ENCODE measurements around the gene GALNT7.

Gene GALNT7

GRCh38 chr4:173240696-173241095 is 72.1 kb downstream of the GALNT7 start:
- Histone ChIP-seq H3K36me3 (ENCODE audit: low read length) (no peaks in the 10 kb centered on the region), H3K27me3 (ENCODE audit: low read length) (no peaks in the 10 kb centered on the region), H2AFZ (ENCODE audit: low read depth, low read length, severe bottlenecking) (no peak overlapping the region), H3K9ac (ENCODE audit: low read length) (no peak overlapping the region), H4K20me1 (ENCODE audit: low read depth, low read length) (no peaks in the 10 kb centered on the region), H3K9me2 (replicated peaks; ENCODE audit: insufficient read depth, low read length) (no peaks in the 10 kb centered on the region), H3K27ac (ENCODE audit: low read depth, low read length) (no peak overlapping the region), H3K79me2 (ENCODE audit: insufficient read depth, low read length) (no peaks in the 10 kb centered on the region), H3K4me2 (ENCODE audit: low read depth, low read length, poor library complexity, severe bottlenecking) (no peak overlapping the region), H3K4me3 (ENCODE audit: insufficient read depth, low read length, poor library complexity, severe bottlenecking) (no peak overlapping the region), H3F3A (ENCODE audit: insufficient read depth) (no peaks in the 10 kb centered on the region), H3K9me3 (ENCODE audit: insufficient read depth, low read length) (no peaks in the 10 kb centered on the region)
- TF ChIP-seq CTCF (IDR thresholded peaks at IDR 0.05; ENCODE audit: insufficient read depth, low read length, poor library complexity, severe bottlenecking) (no peak), EZH2phosphoT487 (conservative IDR thresholded peaks at IDR 0.05; ENCODE audit: low read length) (no peak)

DNA sequence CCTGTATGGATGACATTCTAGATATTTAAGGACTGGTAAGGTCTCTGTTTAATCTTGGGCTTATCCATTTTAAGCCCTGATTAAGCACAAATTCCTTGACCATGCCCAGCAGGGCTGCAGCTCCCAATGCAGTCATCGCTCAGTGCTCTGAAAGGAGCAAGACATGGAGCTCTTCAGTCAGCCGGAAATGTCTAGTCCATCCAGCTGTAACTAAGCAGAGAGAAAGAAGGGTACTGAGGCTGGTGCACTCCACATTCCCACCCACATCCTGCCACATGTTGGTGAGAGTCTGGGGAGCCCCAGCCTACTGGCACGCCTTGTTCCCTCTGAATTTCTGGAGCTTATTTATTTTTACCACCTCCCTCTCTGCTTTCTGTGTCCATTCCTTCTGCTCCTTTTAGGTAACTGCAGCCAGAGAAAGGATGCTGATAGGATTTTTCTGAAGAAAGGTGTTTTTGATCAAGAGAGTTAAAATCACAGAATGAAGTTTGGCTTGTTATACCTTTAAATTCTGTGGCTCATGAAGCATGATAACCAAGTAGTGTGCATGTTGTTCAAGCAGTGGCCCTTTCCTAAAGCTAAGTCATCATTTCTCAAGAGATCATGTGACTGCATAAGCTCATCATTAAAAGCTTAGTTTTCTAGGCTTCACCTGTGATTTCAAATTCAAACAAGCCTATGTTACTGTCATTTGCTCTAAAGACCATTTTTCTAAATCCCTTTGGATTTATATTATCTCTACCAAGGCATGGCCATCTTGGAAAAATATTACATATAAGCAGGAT is 74.0 kb downstream of the GALNT7 start:
- Histone ChIP-seq H3K9me3 (ENCODE audit: insufficient read depth, low read length) (no peaks in the 10 kb centered on the region), H3K9me2 (replicated peaks; ENCODE audit: insufficient read depth, low read length) (no peaks in the 10 kb centered on the region), H3K27me3 (ENCODE audit: low read length) (no peaks in the 10 kb centered on the region), H4K20me1 (ENCODE audit: low read depth, low read length) (peaks cover 4% of the 10 kb centered on the region; the same call in 1 of the 2 replicates), H3K9ac (ENCODE audit: low read length) (no peak overlapping the region), H3K36me3 (ENCODE audit: low read length) (no peaks in the 10 kb centered on the region), H3F3A (ENCODE audit: insufficient read depth) (no peaks in the 10 kb centered on the region), H2AFZ (ENCODE audit: low read depth, low read length, severe bottlenecking) (no peak overlapping the region), H3K4me3 (ENCODE audit: insufficient read depth, low read length, poor library complexity, severe bottlenecking) (no peak overlapping the region), H3K27ac (ENCODE audit: low read depth, low read length) (no peak overlapping the region), H3K79me2 (ENCODE audit: insufficient read depth, low read length) (no peaks in the 10 kb centered on the region), H3K4me2 (ENCODE audit: low read depth, low read length, poor library complexity, severe bottlenecking) (no peak overlapping the region)
- TF ChIP-seq EZH2phosphoT487 (conservative IDR thresholded peaks at IDR 0.05; ENCODE audit: low read length), result no peak
- no peak for TF ChIP-seq CTCF (IDR thresholded peaks at IDR 0.05; ENCODE audit: insufficient read depth, low read length, poor library complexity, severe bottlenecking)

- H3K79me2 ChIP-seq (ENCODE audit: insufficient read depth, low read length), result no peaks in the 10 kb centered on the region
- H3K9me3 ChIP-seq (ENCODE audit: insufficient read depth, low read length), result no peaks in the 10 kb centered on the region
- no peaks in the 10 kb centered on the region for H3K27me3 ChIP-seq (ENCODE audit: low read length)
- no peak overlapping the region for H3K4me3 ChIP-seq (ENCODE audit: insufficient read depth, low read length, poor library complexity, severe bottlenecking)
- no peaks in the 10 kb centered on the region for H3F3A ChIP-seq (ENCODE audit: insufficient read depth)
- TF ChIP-seq CTCF (IDR thresholded peaks at IDR 0.05; ENCODE audit: insufficient read depth, low read length, poor library complexity, severe bottlenecking) (no peak), EZH2phosphoT487 (conservative IDR thresholded peaks at IDR 0.05; ENCODE audit: low read length) (no peak)
- H3K9me2 ChIP-seq (replicated peaks; ENCODE audit: insufficient read depth, low read length), result no peaks in the 10 kb centered on the region
- H3K27ac ChIP-seq (ENCODE audit: low read depth, low read length), result no peak overlapping the region
- no peak overlapping the region for H3K9ac ChIP-seq (ENCODE audit: low read length)
- no peaks in the 10 kb centered on the region for H3K36me3 ChIP-seq (ENCODE audit: low read length)
- no peak overlapping the region for H3K4me2 ChIP-seq (ENCODE audit: low read depth, low read length, poor library complexity, severe bottlenecking)
- H4K20me1 ChIP-seq (ENCODE audit: low read depth, low read length), result peaks cover 4% of the 10 kb centered on the region; the same call in 1 of the 2 replicates
- no peak overlapping the region for H2AFZ ChIP-seq (ENCODE audit: low read depth, low read length, severe bottlenecking)
These were observed 74.7 kb downstream of the GALNT7 start for GRCh38 chr4:173243321-173243720.

All from SU-DHL-6 (cell line).